ENCODE measurements around the gene MARVELD2. TPM values are rescaled to one million over a fixed set of nuclear protein-coding genes. Genes with fewer than 3 reads are reported as not detected.
A peak's percentile ranks its signal among the peaks of the same experiment; 100 is the strongest.

Gene MARVELD2
- total RNA-seq, 2 donors from 2014 or later: 9.5 to 30.1 TPM

GRCh38 chr5:69489246-69489645 lies 74.3 kb downstream of the MARVELD2 start:
- Histone ChIP-seq H3K4me3 (no peak overlapping the region), H3K4me1 (replicated peaks) (no peaks in the 10 kb centered on the region), H3K9me3 (no peaks in the 10 kb centered on the region), H3K27ac (no peak overlapping the region), H3K27me3 (replicated peaks; ENCODE audit: insufficient read depth) (no peaks in the 10 kb centered on the region), H3K36me3 (no peaks in the 10 kb centered on the region)
- intact Hi-C loops (cut with DNase I): no loop called here
- no peak for TF ChIP-seq CTCF (IDR thresholded peaks at IDR 0.05)
- TF ChIP-seq POLR2AphosphoS5 (IDR thresholded peaks at IDR 0.05): no peak
- no peak for TF ChIP-seq POLR2A (IDR thresholded peaks at IDR 0.05)
- 78% methylated on average over 4 of the region's 4 CpGs for WGBS
- no peak for DNase-seq (ENCODE audit: low spot score)

- 32% methylated on average over 2 of the region's 2 CpGs for WGBS
- Histone ChIP-seq H3K27me3 (replicated peaks; ENCODE audit: insufficient read depth) (no peaks in the 10 kb centered on the region), H3K36me3 (no peaks in the 10 kb centered on the region), H3K4me1 (replicated peaks) (no peaks in the 10 kb centered on the region), H3K4me3 (no peak overlapping the region), H3K9me3 (no peaks in the 10 kb centered on the region), H3K27ac (no peak overlapping the region)
- no peak for TF ChIP-seq CTCF (IDR thresholded peaks at IDR 0.05)
- TF ChIP-seq POLR2A (IDR thresholded peaks at IDR 0.05): no peak
- TF ChIP-seq POLR2AphosphoS5 (IDR thresholded peaks at IDR 0.05): no peak
- DNase-seq (ENCODE audit: low spot score): no peak
- intact Hi-C loops (cut with DNase I): loop anchor here (10.0 kb wide), 1 partner anchor 76 kb away; the partner anchor contains the start of gene MARVELD2
Observed at GRCh38 chr5:69491027-69491426, 76.1 kb downstream of the MARVELD2 start.

- 5% methylated on average over 16 of the region's 17 CpGs for WGBS
- Histone ChIP-seq H3K27ac (peak overlapping the region; percentile 86), H3K9me3 (no peaks in the 10 kb centered on the region), H3K27me3 (replicated peaks; ENCODE audit: insufficient read depth) (no peaks in the 10 kb centered on the region), H3K36me3 (no peaks in the 10 kb centered on the region), H3K4me1 (replicated peaks) (no peaks in the 10 kb centered on the region), H3K4me3 (peak overlapping the region; percentile 59 to 85)
- TF ChIP-seq POLR2A (IDR thresholded peaks at IDR 0.05) (no peak), POLR2AphosphoS5 (IDR thresholded peaks at IDR 0.05) (no peak), CTCF (IDR thresholded peaks at IDR 0.05) (no peak)
- intact Hi-C loops (cut with DNase I): loop anchor here (10.0 kb wide), 1 partner anchor 77 kb away; the partner anchor contains the start of gene MARVELD2
- no peak for DNase-seq (ENCODE audit: low spot score)
Observed at GRCh38 chr5:69491838-69492390, 77.0 kb downstream of the MARVELD2 start.

- no peaks in the 10 kb centered on the region for H3K27me3 ChIP-seq (replicated peaks; ENCODE audit: insufficient read depth)
- no peaks in the 10 kb centered on the region for H3K4me1 ChIP-seq (replicated peaks)
- peak; percentile 77 for DNase-seq (ENCODE audit: low spot score)
- WGBS: under 1% methylated on average over 26 of the region's 56 CpGs
- H3K9me3 ChIP-seq: no peaks in the 10 kb centered on the region
- intact Hi-C loops (cut with DNase I): loop anchor here (10.0 kb wide), 1 partner anchor 78 kb away; the partner anchor contains the start of gene MARVELD2
- no peaks in the 10 kb centered on the region for H3K36me3 ChIP-seq
- TF ChIP-seq CTCF (IDR thresholded peaks at IDR 0.05): peak in 2 of 4 experiments; percentile 28 to 32
- peak; percentile 90 for TF ChIP-seq POLR2A (IDR thresholded peaks at IDR 0.05)
- TF ChIP-seq POLR2AphosphoS5 (IDR thresholded peaks at IDR 0.05): peak; percentile 70
- H3K27ac ChIP-seq: peak within 1 kb of the TSS; percentile 86
- H3K4me3 ChIP-seq: peak within 1 kb of the TSS; percentile 59 to 85
Observed at GRCh38 chr5:69492391-69492922, 77.5 kb downstream of the MARVELD2 start, which contains the start of gene OCLN. Gene OCLN, plus strand, starts transcription at chr5:69492790. Its CDS starts 11,455 bp downstream, at chr5:69504245.
